Motor neuron (in vitro differentiated cells): Measurements from ENCODE around the gene CALHM3. TPM values are rescaled to one million over a fixed set of nuclear protein-coding genes. Genes with fewer than 3 reads are reported as not detected.

ENCODE experiments used
- ATAC-seq, 8 experiments: fragments of 200-7000 bp; cut with Tn5 transposase; replicated peaks in 6 of 8; 2 replicates each; pipeline ENCODE4 v1.8.0; 2021; ENCODE audit warnings: mild to moderate bottlenecking in 8 of 8, moderate library complexity in 8 of 8
- H3K27ac ChIP-seq, 2 donors: fragments of 250-450 bp; sonication (Bioruptor Pico); 2 replicates each; pipeline ENCODE4 v1.9.0; 2021; ENCODE audit warnings: antibody characterized with exemption in 2 of 2, mild to moderate bottlenecking in 2 of 2, moderate library complexity in 1 of 2
- H3K4me1 ChIP-seq, 2 donors: fragments of 250-450 bp; sonication (Bioruptor Pico); replicated peaks in 1 of 2; 2 replicates each; pipeline ENCODE4 v1.6.1; 2021; ENCODE audit warnings: antibody characterized with exemption in 2 of 2, mild to moderate bottlenecking in 2 of 2, moderate library complexity in 1 of 2
- H3K4me3 ChIP-seq, 5 donors: fragments of 250-450 bp; sonication (Bioruptor Pico); 2 replicates each; pipeline ENCODE4 v1.9.0; 2021; ENCODE audit warnings: antibody characterized with exemption in 5 of 5, mild to moderate bottlenecking in 5 of 5, moderate library complexity in 4 of 5
- WGBS, 10 experiments: fragments of 450-650 bp; shearing (Covaris generic); methylation state at CpG; one replicate each; pipeline ENCODE4 v1.0.0; 2022; 5-methylcytosine and 5-hydroxymethylcytosine counted together
- in situ Hi-C, 9 experiments: fragments of 400-800 bp; cut with MboI; loops; one replicate each; pipeline ENCODE4 v1.15.0; 2021; ENCODE audit warnings: low sequenced_read_pairs in 9 of 9, low pct_unique_long_range_greater_than_20kb in 2 of 9; ENCODE audit not compliant: unreplicated experiment in 9 of 9
- total RNA-seq, 8 experiments: library from RNA; unstranded; fragments of 300-600 nt; gene quantifications; 2 replicates each; pipeline versions ENCODE4 v1.2.3 to v1.2.4, GENCODE V29; 2022

CALHM3 gene
- total RNA-seq, 8 experiments from 2014 or later, result 0.36 to 1.8 TPM; not detected in 6

- peak overlapping the region; percentile 50 to 63 for H3K27ac ChIP-seq
Observed at GRCh38 chr10:103459615-103460014, 19.4 kb downstream of the CALHM3 start.

GRCh38 chr10:103458720-103459119 is 20.3 kb downstream of the CALHM3 start, which contains the start of gene CALHM1:
Gene CALHM1, minus strand, starts transcription at chr10:103458900. Its CDS starts 149 bp downstream, at chr10:103458751.
- H3K4me3 ChIP-seq, result no peak within 1 kb of the TSS
- peak within 1 kb of the TSS; percentile 50 to 63 for H3K27ac ChIP-seq
- in situ Hi-C loops, result no loop called here
- peaks cover 11 to 22% of the 10 kb centered on the region in 2 donors for H3K4me1 ChIP-seq
- peak; percentile 37 to 97 (median 92) for ATAC-seq
- WGBS, 10 experiments, result 100% methylated on average over 1 to 2 of the region's 9 CpGs; no CpG with 5 or more reads in 8 of the 10 experiments

More at GRCh38 chr10:103459615-103460014, 19.4 kb downstream of the CALHM3 start:
- in situ Hi-C loops, result no loop called here
- ATAC-seq, result peak in 5 of 8 experiments; percentile 3 to 66 (median 59)
- no CpG with 5 or more reads among the region's 4 CpGs for WGBS, 10 experiments
- peaks cover 11 to 22% of the 10 kb centered on the region in 2 donors for H3K4me1 ChIP-seq
- no peak overlapping the region for H3K4me3 ChIP-seq

- no peak for ATAC-seq
- peaks cover 11 to 22% of the 10 kb centered on the region in 2 donors for H3K4me1 ChIP-seq
- 87 to 100% (median 99%) methylated on average over 1 to 9 of the region's 39 CpGs; no CpG with 5 or more reads in 6 of the 10 experiments for WGBS, 10 experiments
- H3K27ac ChIP-seq, result no peak overlapping the region
- H3K4me3 ChIP-seq, result no peak overlapping the region
- in situ Hi-C loops, result no loop called here
Observed at GRCh38 chr10:103457896-103458583, 21.0 kb downstream of the CALHM3 start.

- no peak for ATAC-seq
- Histone ChIP-seq H3K4me1 (peaks cover 11 to 28% of the 10 kb centered on the region in 2 donors), H3K27ac (no peak overlapping the region), H3K4me3 (no peak overlapping the region)
- 75 to 100% (median 86%) methylated on average over 1 to 5 of the region's 8 CpGs; no CpG with 5 or more reads in 4 of the 10 experiments for WGBS, 10 experiments
- in situ Hi-C loops, result no loop called here
Observed at GRCh38 chr10:103457176-103457712, 21.8 kb downstream of the CALHM3 start.

GRCh38 chr10:103456074-103456660 is 22.9 kb downstream of the CALHM3 start:
- H3K27ac ChIP-seq, result no peak overlapping the region
- ATAC-seq, result no peak
- in situ Hi-C loops, result no loop called here
- peaks cover 11 to 31% of the 10 kb centered on the region in 2 donors for H3K4me1 ChIP-seq
- H3K4me3 ChIP-seq, result no peak overlapping the region
- 84 to 93% methylated on average over 5 of the region's 9 CpGs; no CpG with 5 or more reads in 8 of the 10 experiments for whole genome bisulfite sequencing, 10 experiments

GRCh38 chr10:103455235-103455634 is 23.8 kb downstream of the CALHM3 start:
- Histone ChIP-seq H3K4me1 (peaks cover 11 to 31% of the 10 kb centered on the region in 2 donors), H3K4me3 (no peak overlapping the region), H3K27ac (no peak overlapping the region)
- in situ Hi-C loops, result no loop called here
- no peak for ATAC-seq
- WGBS, 10 experiments, result 78 to 100% (median 90%) methylated on average over 1 to 10 of the region's 25 CpGs; no CpG with 5 or more reads in 5 of the 10 experiments

- in situ Hi-C loops, result no loop called here
- 70 to 94% (median 87%) methylated on average over 2 to 4 of the region's 4 CpGs; no CpG with 5 or more reads in 6 of the 10 experiments for WGBS, 10 experiments
- Histone ChIP-seq H3K4me1 (peaks cover 1 to 19% of the 10 kb centered on the region in 2 donors), H3K4me3 (no peak overlapping the region), H3K27ac (no peak overlapping the region)
- no peak for ATAC-seq
Observed at GRCh38 chr10:103454026-103454425, 25.0 kb downstream of the CALHM3 start.

- H3K4me3 ChIP-seq, result peak overlapping the region in 2 of 5 donors; percentile 10
- in situ Hi-C loops, result no loop called here
- peaks cover 0 to 15% of the 10 kb centered on the region in 2 donors for H3K4me1 ChIP-seq
- peak in 3 of 8 experiments; percentile 4 to 9 (median 6) for ATAC-seq
- H3K27ac ChIP-seq, result no peak overlapping the region
- WGBS, 10 experiments, result 20 to 100% (median 80%) methylated on average over 1 to 18 of the region's 27 CpGs
Observed at GRCh38 chr10:103452506-103453230, 26.4 kb downstream of the CALHM3 start.

GRCh38 chr10:103451831-103452505 is 27.1 kb downstream of the CALHM3 start, which contains the start of gene CALHM2:
Gene CALHM2, minus strand, starts transcription at chr10:103452370. Its CDS starts 2,429 bp downstream, at chr10:103449941.
- H3K4me3 ChIP-seq, result peak within 1 kb of the TSS in 2 of 5 donors; percentile 10
- in situ Hi-C loops, result no loop called here
- WGBS, 10 experiments, result 0 to 60% (median 7%) methylated on average over 1 to 22 of the region's 32 CpGs; no CpG with 5 or more reads in 6 of the 10 experiments
- H3K4me1 ChIP-seq, result peaks cover 0 to 11% of the 10 kb centered on the region in 2 donors
- ATAC-seq, result peak; percentile 40 to 86 (median 77)
- no peak within 1 kb of the TSS for H3K27ac ChIP-seq

GRCh38 chr10:103451091-103451813 is 27.8 kb downstream of the CALHM3 start:
- H3K27ac ChIP-seq, result no peak overlapping the region
- no peak overlapping the region for H3K4me3 ChIP-seq

GRCh38 chr10:103450201-103450695 is 28.8 kb downstream of the CALHM3 start:
- H3K27ac ChIP-seq, result no peak overlapping the region
- in situ Hi-C loops, result no loop called here
- H3K4me3 ChIP-seq, result no peak overlapping the region
- ATAC-seq, result no peak
- 33 to 96% (median 77%) methylated on average over 1 to 4 of the region's 12 CpGs; no CpG with 5 or more reads in 3 of the 10 experiments for WGBS, 10 experiments
- H3K4me1 ChIP-seq, result peaks cover 0 to 9% of the 10 kb centered on the region in 2 donors

More at GRCh38 chr10:103451091-103451813, 27.8 kb downstream of the CALHM3 start:
- peaks cover 0 to 9% of the 10 kb centered on the region in 2 donors for H3K4me1 ChIP-seq
- in situ Hi-C loops, result no loop called here
- peak in 3 of 8 experiments; percentile 42 to 51 (median 51) for ATAC-seq
- WGBS, 10 experiments, result 0 to 67% (median 25%) methylated on average over 1 to 9 of the region's 14 CpGs; no CpG with 5 or more reads in 6 of the 10 experiments
